Neural cell (in vitro differentiated cells): ENCODE measurements around the gene NIT1. TPM values are rescaled to one million over a fixed set of nuclear protein-coding genes. Genes with fewer than 3 reads are reported as not detected.

ENCODE experiments used
- H2AFZ ChIP-seq: fragments of 200-600, 300-800 bp; sonication (generic), shearing (Covaris generic); 2 replicates; pipeline ENCODE4 v1.6.0; 2014; ENCODE audit warnings: low read depth, mild to moderate bottlenecking, antibody characterized with exemption, low read length, moderate library complexity
- H3F3A ChIP-seq: fragments of 200-600 bp; shearing (Covaris generic); 2 replicates; pipeline ENCODE4 v1.6.1; 2016; ENCODE audit warnings: mild to moderate bottlenecking, moderate library complexity, mixed read lengths, antibody characterized with exemption, low read length; ENCODE audit not compliant: insufficient read depth, poor library complexity, severe bottlenecking
- H3K27ac ChIP-seq: fragments of 200-600, 300-800 bp; sonication (generic), shearing (Covaris generic); 2 replicates; pipeline ENCODE4 v1.5.1; 2014; ENCODE audit warnings: mild to moderate bottlenecking, low read length, moderate library complexity
- H3K27me3 ChIP-seq: fragments of 300-800, 200-600 bp; sonication (generic), shearing (Covaris generic); 2 replicates; pipeline ENCODE4 v1.6.0; 2014; ENCODE audit warnings: mild to moderate bottlenecking, low read depth, low read length, moderate library complexity; ENCODE audit not compliant: insufficient read depth
- H3K36me3 ChIP-seq: fragments of 300-800, 200-600 bp; sonication (generic), shearing (Covaris generic); 2 replicates; pipeline ENCODE4 v1.5.1; 2014; ENCODE audit warnings: mild to moderate bottlenecking, antibody characterized with exemption, low read length, moderate library complexity; ENCODE audit not compliant: insufficient read depth
- H3K4me2 ChIP-seq: fragments of 300-800, 200-600 bp; sonication (generic), shearing (Covaris generic); 2 replicates; pipeline ENCODE4 v1.6.0; 2014; ENCODE audit warnings: mild to moderate bottlenecking, low read length
- H3K4me3 ChIP-seq: fragments of 300-800, 200-600 bp; sonication (generic), shearing (Covaris generic); 2 replicates; pipeline ENCODE4 v1.5.1; 2014; ENCODE audit warnings: mild to moderate bottlenecking, low read length, moderate library complexity
- H3K79me2 ChIP-seq: fragments of 200-600 bp; shearing (Covaris generic); replicated peaks from 2 replicates; pipeline ENCODE4 v1.6.0; 2014; ENCODE audit warnings: mild to moderate bottlenecking, low read length, moderate library complexity; ENCODE audit not compliant: insufficient read depth
- H3K9ac ChIP-seq: fragments of 300-800, 200-600 bp; sonication (generic), shearing (Covaris generic); 2 replicates; pipeline ENCODE4 v1.6.1; 2016; ENCODE audit warnings: mild to moderate bottlenecking, low read length, mixed read lengths
- H3K9me2 ChIP-seq: fragments of 200-600 bp; shearing (Covaris generic); 2 replicates; pipeline ENCODE4 v1.6.1; 2016; ENCODE audit warnings: mild to moderate bottlenecking, low read length, mixed read lengths; ENCODE audit not compliant: insufficient read depth
- H3K9me3 ChIP-seq: fragments of 200-600, 300-800 bp; sonication (generic), shearing (Covaris generic); 2 replicates; pipeline ENCODE4 v1.6.1; 2016; ENCODE audit warnings: mild to moderate bottlenecking, mixed run types, low read length, moderate library complexity, mixed read lengths
- H4K20me1 ChIP-seq: fragments of 200-600 bp; shearing (Covaris generic); 2 replicates; pipeline ENCODE4 v1.6.1; 2016; ENCODE audit warnings: mild to moderate bottlenecking, mixed run types; ENCODE audit not compliant: insufficient read depth
- CTCF ChIP-seq: fragments of 450-650 bp; IDR thresholded peaks from 2 replicates; pipeline ENCODE4 v1.5.1; 2014; ENCODE audit warnings: antibody characterized with exemption, mild to moderate bottlenecking, moderate library complexity; ENCODE audit not compliant: poor library complexity, severe bottlenecking
- EP300 ChIP-seq: fragments of 450-650 bp; conservative IDR thresholded peaks from 2 replicates; pipeline ENCODE4 v1.6.1; 2014; ENCODE audit warnings: antibody characterized with exemption, mild to moderate bottlenecking, moderate library complexity; ENCODE audit not compliant: poor library complexity, severe bottlenecking
- EZH2 ChIP-seq: fragments of 200-600, 300-800 bp; shearing (Covaris generic), sonication (generic); IDR thresholded peaks from 2 replicates; pipeline ENCODE4 v1.6.1; 2014; ENCODE audit warnings: antibody characterized with exemption, low read length, borderline replicate concordance, mild to moderate bottlenecking; ENCODE audit not compliant: insufficient read depth, poor library complexity, severe bottlenecking
- MXI1 ChIP-seq: fragments of 450-650 bp; conservative IDR thresholded peaks from 2 replicates; pipeline ENCODE4 v1.6.1; 2014; ENCODE audit warnings: antibody characterized with exemption, mild to moderate bottlenecking; ENCODE audit not compliant: poor library complexity, severe bottlenecking
- POLR2AphosphoS5 ChIP-seq: IDR thresholded peaks from 2 replicates; pipeline ENCODE4 v1.6.1; 2012
- RAD21 ChIP-seq: fragments of 450-650 bp; conservative IDR thresholded peaks from 2 replicates; pipeline ENCODE4 v1.6.1; 2014; ENCODE audit warnings: antibody characterized with exemption, mild to moderate bottlenecking, moderate library complexity
- SMC3 ChIP-seq: fragments of 450-650 bp; conservative IDR thresholded peaks from 2 replicates; pipeline ENCODE4 v1.6.1; 2014; ENCODE audit warnings: antibody characterized with exemption, mild to moderate bottlenecking, moderate library complexity; ENCODE audit not compliant: poor library complexity
- TAF1 ChIP-seq: IDR thresholded peaks from 2 replicates; pipeline ENCODE4 v1.6.1; 2012; ENCODE audit warnings: low read depth
- polyA plus RNA-seq: library from polyadenylated mRNA; depleted of rRNA; stranded (reverse); fragments of >200 nt; gene quantifications from 2 replicates; pipeline ENCODE4 v1.2.3, GENCODE V29; 2014
- TF ChIP-seq, protein P1 (sequence below): IDR thresholded peaks from 2 replicates; pipeline ENCODE4 v1.6.1; 2012; ENCODE audit warnings: borderline replicate concordance

The NIT1 gene
- polyA plus RNA-seq, 1 donor from 2014 or later, result 66.1 TPM

GRCh38 chr1:161111527-161111926 lies 6.4 kb upstream of the NIT1 start:
- Histone ChIP-seq H3K27me3 (no peaks in the 10 kb centered on the region), H3K79me2 (peaks cover 47% of the 10 kb centered on the region), H3K4me2 (no peak overlapping the region), H3F3A (no peaks in the 10 kb centered on the region), H3K9me3 (no peaks in the 10 kb centered on the region), H3K9ac (no peak overlapping the region), H3K9me2 (no peaks in the 10 kb centered on the region), H3K27ac (no peak overlapping the region), H4K20me1 (no peaks in the 10 kb centered on the region), H3K4me3 (no peak overlapping the region), H3K36me3 (no peaks in the 10 kb centered on the region), H2AFZ (no peak overlapping the region)
- TF ChIP-seq RAD21 (no peak), MXI1 (no peak), EZH2 (no peak), POLR2AphosphoS5 (no peak), CTCF (no peak)
- TF ChIP-seq, protein P1, sequence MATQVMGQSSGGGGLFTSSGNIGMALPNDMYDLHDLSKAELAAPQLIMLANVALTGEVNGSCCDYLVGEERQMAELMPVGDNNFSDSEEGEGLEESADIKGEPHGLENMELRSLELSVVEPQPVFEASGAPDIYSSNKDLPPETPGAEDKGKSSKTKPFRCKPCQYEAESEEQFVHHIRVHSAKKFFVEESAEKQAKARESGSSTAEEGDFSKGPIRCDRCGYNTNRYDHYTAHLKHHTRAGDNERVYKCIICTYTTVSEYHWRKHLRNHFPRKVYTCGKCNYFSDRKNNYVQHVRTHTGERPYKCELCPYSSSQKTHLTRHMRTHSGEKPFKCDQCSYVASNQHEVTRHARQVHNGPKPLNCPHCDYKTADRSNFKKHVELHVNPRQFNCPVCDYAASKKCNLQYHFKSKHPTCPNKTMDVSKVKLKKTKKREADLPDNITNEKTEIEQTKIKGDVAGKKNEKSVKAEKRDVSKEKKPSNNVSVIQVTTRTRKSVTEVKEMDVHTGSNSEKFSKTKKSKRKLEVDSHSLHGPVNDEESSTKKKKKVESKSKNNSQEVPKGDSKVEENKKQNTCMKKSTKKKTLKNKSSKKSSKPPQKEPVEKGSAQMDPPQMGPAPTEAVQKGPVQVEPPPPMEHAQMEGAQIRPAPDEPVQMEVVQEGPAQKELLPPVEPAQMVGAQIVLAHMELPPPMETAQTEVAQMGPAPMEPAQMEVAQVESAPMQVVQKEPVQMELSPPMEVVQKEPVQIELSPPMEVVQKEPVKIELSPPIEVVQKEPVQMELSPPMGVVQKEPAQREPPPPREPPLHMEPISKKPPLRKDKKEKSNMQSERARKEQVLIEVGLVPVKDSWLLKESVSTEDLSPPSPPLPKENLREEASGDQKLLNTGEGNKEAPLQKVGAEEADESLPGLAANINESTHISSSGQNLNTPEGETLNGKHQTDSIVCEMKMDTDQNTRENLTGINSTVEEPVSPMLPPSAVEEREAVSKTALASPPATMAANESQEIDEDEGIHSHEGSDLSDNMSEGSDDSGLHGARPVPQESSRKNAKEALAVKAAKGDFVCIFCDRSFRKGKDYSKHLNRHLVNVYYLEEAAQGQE, result no peak

- Histone ChIP-seq H3K9ac (no peak overlapping the region), H3K79me2 (peaks cover 58% of the 10 kb centered on the region), H2AFZ (no peak overlapping the region), H3K9me3 (no peaks in the 10 kb centered on the region), H3K4me3 (no peak overlapping the region), H3K27me3 (no peaks in the 10 kb centered on the region), H3K36me3 (no peaks in the 10 kb centered on the region), H4K20me1 (no peaks in the 10 kb centered on the region), H3F3A (no peaks in the 10 kb centered on the region), H3K4me2 (no peak overlapping the region), H3K9me2 (no peaks in the 10 kb centered on the region), H3K27ac (no peak overlapping the region)
- TF ChIP-seq POLR2AphosphoS5 (no peak), EZH2 (no peak), EP300 (no peak), MXI1 (no peak), RAD21 (no peak), CTCF (no peak), SMC3 (no peak), TAF1 (no peak)
- TF ChIP-seq, protein P1, result no peak
Observed at GRCh38 chr1:161113915-161114314, 4.0 kb upstream of the NIT1 start.
